ENCODE measurements around the gene PRM1.

The PRM1 gene

DNA sequence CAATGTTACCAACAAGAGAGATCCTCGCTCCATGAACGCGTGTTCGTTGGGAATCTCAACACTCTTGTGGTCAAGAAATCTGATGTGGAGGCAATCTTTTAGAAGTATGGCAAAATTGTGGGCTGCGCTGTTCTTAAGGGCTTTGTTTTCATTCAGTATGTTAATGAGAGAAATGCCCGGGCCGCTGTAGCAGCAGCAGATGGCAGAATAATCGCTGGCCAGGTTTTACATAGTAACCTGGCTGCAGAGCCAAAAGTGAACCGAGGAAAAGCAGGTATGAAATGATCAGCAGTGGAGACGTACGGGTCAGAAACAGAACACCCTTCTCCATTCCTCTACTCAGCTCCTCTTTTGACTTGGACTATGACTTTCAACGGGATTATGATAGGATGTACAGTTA lies 38.5 kb downstream of the PRM1 start:
- Histone ChIP-seq H3K9me3 (ENCODE audit: insufficient read depth, low read length, severe bottlenecking) (no peaks in the 10 kb centered on the region), H3K79me2 (ENCODE audit: insufficient read depth, low read length) (peaks cover 8% of the 10 kb centered on the region), H3K4me1 (ENCODE audit: insufficient read depth, low read length) (peaks cover 86% of the 10 kb centered on the region), H3K36me3 (ENCODE audit: insufficient read depth, low read length) (no peaks in the 10 kb centered on the region), H2AFZ (ENCODE audit: low read depth, low read length) (no peak overlapping the region), H4K20me1 (ENCODE audit: insufficient read depth, low read length) (no peaks in the 10 kb centered on the region), H3K27me3 (ENCODE audit: insufficient read depth, low read length, poor library complexity) (no peaks in the 10 kb centered on the region), H3K4me3 (ENCODE audit: low read depth in 1 of 2, low read length in 2 of 2) (no peak overlapping the region), H3K9ac (ENCODE audit: low read depth, low read length) (no peak overlapping the region; the same call in 1 of the 2 replicates), H3K4me2 (ENCODE audit: insufficient read depth, low read length) (no peak overlapping the region), H3K27ac (ENCODE audit: low read length) (peak overlapping the region; percentile 96)
- TF ChIP-seq, protein P1, sequence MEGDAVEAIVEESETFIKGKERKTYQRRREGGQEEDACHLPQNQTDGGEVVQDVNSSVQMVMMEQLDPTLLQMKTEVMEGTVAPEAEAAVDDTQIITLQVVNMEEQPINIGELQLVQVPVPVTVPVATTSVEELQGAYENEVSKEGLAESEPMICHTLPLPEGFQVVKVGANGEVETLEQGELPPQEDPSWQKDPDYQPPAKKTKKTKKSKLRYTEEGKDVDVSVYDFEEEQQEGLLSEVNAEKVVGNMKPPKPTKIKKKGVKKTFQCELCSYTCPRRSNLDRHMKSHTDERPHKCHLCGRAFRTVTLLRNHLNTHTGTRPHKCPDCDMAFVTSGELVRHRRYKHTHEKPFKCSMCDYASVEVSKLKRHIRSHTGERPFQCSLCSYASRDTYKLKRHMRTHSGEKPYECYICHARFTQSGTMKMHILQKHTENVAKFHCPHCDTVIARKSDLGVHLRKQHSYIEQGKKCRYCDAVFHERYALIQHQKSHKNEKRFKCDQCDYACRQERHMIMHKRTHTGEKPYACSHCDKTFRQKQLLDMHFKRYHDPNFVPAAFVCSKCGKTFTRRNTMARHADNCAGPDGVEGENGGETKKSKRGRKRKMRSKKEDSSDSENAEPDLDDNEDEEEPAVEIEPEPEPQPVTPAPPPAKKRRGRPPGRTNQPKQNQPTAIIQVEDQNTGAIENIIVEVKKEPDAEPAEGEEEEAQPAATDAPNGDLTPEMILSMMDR (IDR thresholded peaks at IDR 0.05; ENCODE audit: borderline replicate concordance, extremely low read depth, low read length, poor library complexity, severe bottlenecking): no peak
- no peak for TF ChIP-seq EZH2 (IDR thresholded peaks at IDR 0.05; ENCODE audit: borderline replicate concordance, low read depth, low read length, severe bottlenecking)
- ATAC-seq (ENCODE audit: insufficient read depth, low read depth): no peak
- no peak for DNase-seq

DNA sequence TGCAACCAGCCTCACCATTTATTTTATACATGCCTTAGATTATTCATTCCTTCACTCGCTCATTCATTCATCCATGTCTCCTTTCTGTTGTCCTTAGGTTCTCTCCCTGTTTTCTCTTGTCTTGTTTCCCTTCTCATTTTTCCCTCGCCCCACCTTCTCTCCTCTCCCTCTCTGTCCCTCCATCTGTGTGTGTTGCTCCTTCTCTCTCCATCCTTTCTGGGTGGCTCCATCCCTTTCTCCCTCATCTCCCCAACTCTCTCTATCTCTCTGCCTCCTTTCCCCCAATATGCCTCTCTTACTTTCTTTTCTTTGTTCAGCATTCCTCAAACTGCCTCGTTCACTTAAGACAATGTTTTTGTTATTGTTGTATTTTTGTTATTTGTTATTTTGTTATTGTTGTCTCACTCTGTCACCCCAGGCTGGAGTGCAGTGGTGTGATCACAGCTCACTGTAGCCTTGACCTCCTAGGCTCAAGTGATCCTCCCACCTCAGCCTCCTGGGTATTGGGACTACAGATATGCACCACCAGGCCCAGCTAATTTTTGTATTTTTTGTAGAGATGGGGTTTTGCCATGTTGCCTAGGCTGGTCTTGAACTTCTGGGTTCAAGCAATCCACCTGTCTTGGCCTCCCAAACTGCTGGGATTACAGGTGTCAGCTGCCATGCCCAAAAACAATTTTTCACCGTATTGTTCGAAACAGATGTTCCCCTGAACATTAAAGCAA lies 39.5 kb downstream of the PRM1 start:
- no peak for DNase-seq
- H2AFZ ChIP-seq (ENCODE audit: low read depth, low read length): no peak overlapping the region
- H3K9ac ChIP-seq (ENCODE audit: low read depth, low read length): peak overlapping the region; percentile 62
- no peaks in the 10 kb centered on the region for H3K9me3 ChIP-seq (ENCODE audit: insufficient read depth, low read length, severe bottlenecking)
- no peaks in the 10 kb centered on the region for H3K27me3 ChIP-seq (ENCODE audit: insufficient read depth, low read length, poor library complexity)
- ATAC-seq (ENCODE audit: insufficient read depth, low read depth): no peak
- peaks cover 8% of the 10 kb centered on the region for H3K79me2 ChIP-seq (ENCODE audit: insufficient read depth, low read length)
- H3K4me1 ChIP-seq (ENCODE audit: insufficient read depth, low read length): peaks cover 92% of the 10 kb centered on the region
- TF ChIP-seq, protein P1 (IDR thresholded peaks at IDR 0.05; ENCODE audit: borderline replicate concordance, extremely low read depth, low read length, poor library complexity, severe bottlenecking): no peak
- no peak for TF ChIP-seq EZH2 (IDR thresholded peaks at IDR 0.05; ENCODE audit: borderline replicate concordance, low read depth, low read length, severe bottlenecking)
- H3K27ac ChIP-seq (ENCODE audit: low read length): peak overlapping the region; percentile 96
- no peaks in the 10 kb centered on the region for H4K20me1 ChIP-seq (ENCODE audit: insufficient read depth, low read length)
- H3K36me3 ChIP-seq (ENCODE audit: insufficient read depth, low read length): no peaks in the 10 kb centered on the region
- peak overlapping the region; percentile 59 for H3K4me2 ChIP-seq (ENCODE audit: insufficient read depth, low read length)
- H3K4me3 ChIP-seq (ENCODE audit: low read depth in 1 of 2, low read length in 2 of 2): peak overlapping the region in 1 of 2 experiments; percentile 44; a peak in 1 of 4 replicates

DNA sequence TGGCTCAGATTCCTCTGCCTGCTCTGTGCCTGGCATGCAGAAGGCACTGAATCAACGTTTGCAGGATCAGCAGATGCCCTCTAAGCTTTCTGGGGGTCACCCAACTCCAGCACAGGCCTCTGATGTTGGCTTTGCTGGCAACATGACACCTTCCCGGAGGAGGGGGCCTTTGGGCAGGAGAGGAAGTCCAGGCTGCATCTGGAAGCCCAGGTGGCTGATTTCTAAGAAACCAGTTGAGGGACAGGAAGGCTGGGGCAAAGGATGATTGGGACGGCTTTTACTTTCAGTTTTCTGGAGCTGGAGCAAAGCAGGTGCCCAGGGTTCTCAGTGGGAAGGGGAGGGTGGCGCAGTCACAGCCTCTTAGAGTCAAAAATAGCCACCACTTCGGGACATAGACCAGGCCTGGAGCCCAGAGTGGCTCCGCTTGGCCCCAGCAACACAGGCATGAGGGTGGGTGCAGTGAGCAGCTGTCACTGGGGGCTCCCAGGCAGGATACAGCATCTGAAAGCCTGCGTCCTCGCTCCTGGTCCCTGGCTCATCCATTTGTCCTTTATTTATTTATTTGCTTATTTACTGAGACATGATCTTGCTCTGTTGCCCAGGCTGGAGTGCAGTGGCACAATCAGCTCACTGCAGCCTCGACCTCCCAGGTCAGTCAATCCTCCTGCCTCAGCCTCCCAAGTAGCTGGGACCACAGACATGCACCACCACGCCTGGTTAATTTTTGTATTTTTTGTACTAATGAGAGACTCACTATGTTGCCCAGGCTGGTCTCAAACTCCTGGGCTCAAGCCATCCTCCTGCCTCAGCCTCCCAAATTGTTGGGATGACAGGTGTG lies 40.3 kb downstream of the PRM1 start:
- H3K4me1 ChIP-seq (ENCODE audit: insufficient read depth, low read length): peaks cover 88% of the 10 kb centered on the region
- H3K4me2 ChIP-seq (ENCODE audit: insufficient read depth, low read length): peak overlapping the region; percentile 59
- peak overlapping the region; percentile 62 for H3K9ac ChIP-seq (ENCODE audit: low read depth, low read length)
- peak overlapping the region; percentile 96 for H3K27ac ChIP-seq (ENCODE audit: low read length)
- ATAC-seq (ENCODE audit: insufficient read depth, low read depth): peak; percentile 86
- H3K79me2 ChIP-seq (ENCODE audit: insufficient read depth, low read length): peaks cover 8% of the 10 kb centered on the region
- H3K4me3 ChIP-seq (ENCODE audit: low read depth in 1 of 2, low read length in 2 of 2): peak overlapping the region in 1 of 2 experiments; percentile 44; a peak in 2 of 4 replicates
- H3K27me3 ChIP-seq (ENCODE audit: insufficient read depth, low read length, poor library complexity): no peaks in the 10 kb centered on the region
- TF ChIP-seq, protein P1 (IDR thresholded peaks at IDR 0.05; ENCODE audit: borderline replicate concordance, extremely low read depth, low read length, poor library complexity, severe bottlenecking): peak; percentile 25
- no peak for TF ChIP-seq EZH2 (IDR thresholded peaks at IDR 0.05; ENCODE audit: borderline replicate concordance, low read depth, low read length, severe bottlenecking)
- peak overlapping the region; percentile 55; the same call in 1 of the 2 replicates for H2AFZ ChIP-seq (ENCODE audit: low read depth, low read length)
- H4K20me1 ChIP-seq (ENCODE audit: insufficient read depth, low read length): no peaks in the 10 kb centered on the region
- H3K9me3 ChIP-seq (ENCODE audit: insufficient read depth, low read length, severe bottlenecking): no peaks in the 10 kb centered on the region
- peak; percentile 93 for DNase-seq
- H3K36me3 ChIP-seq (ENCODE audit: insufficient read depth, low read length): no peaks in the 10 kb centered on the region
